ENCODE results near the gene PRMT3. TPM values are rescaled to one million over a fixed set of nuclear protein-coding genes. Genes with fewer than 3 reads are reported as not detected.

The PRMT3 gene
- total RNA-seq, 4 donors from 2014 or later: 10.5 to 42.1 (median 16.2) TPM

GRCh38 chr11:20558741-20559140 is 171.2 kb downstream of the PRMT3 start:
- TF ChIP-seq CTCF (IDR thresholded peaks at IDR 0.05): no peak
- no peak for TF ChIP-seq POLR2A (IDR thresholded peaks at IDR 0.05)
- Histone ChIP-seq H3K27ac (no peak overlapping the region), H3K9me3 (no peaks in the 10 kb centered on the region), H3K4me1 (no peaks in the 10 kb centered on the region), H3K4me3 (no peak overlapping the region), H3K27me3 (no peaks in the 10 kb centered on the region), H3K36me3 (no peaks in the 10 kb centered on the region)
- DNase-seq: no peak

Other genes with a start within 250 kb of the PRMT3 start
- not detected for gene DBX1, start 227.2 kb upstream of the PRMT3 start, total RNA-seq
- gene HTATIP2, start 24.0 kb upstream of the PRMT3 start, total RNA-seq: 100 to 1,000 TPM in 3 of 4 donors, 10 to 100 TPM in 1; 89.1 to 280 (median 118) TPM
- not detected for gene SLC6A5, start 211.9 kb downstream of the PRMT3 start, total RNA-seq